Mucosa of stomach (tissue), 1 donor: Measurements from ENCODE around the gene TSPAN14.

Experiments
- H3K27me3 ChIP-seq: one replicate; pipeline ENCODE4 v1.7.0; 2013; ENCODE audit warnings: mild to moderate bottlenecking, low read length; ENCODE audit not compliant: control insufficient read depth, insufficient read depth
- H3K36me3 ChIP-seq: one replicate; pipeline ENCODE4 v1.7.0; 2013; ENCODE audit warnings: low read length; ENCODE audit not compliant: control insufficient read depth, insufficient read depth
- H3K4me1 ChIP-seq: one replicate; pipeline ENCODE4 v1.7.0; 2013; ENCODE audit warnings: mild to moderate bottlenecking, low read length; ENCODE audit not compliant: control insufficient read depth, insufficient read depth
- H3K4me3 ChIP-seq: one replicate; pipeline ENCODE4 v1.7.0; 2013; ENCODE audit warnings: low read length
- H3K9ac ChIP-seq: one replicate; pipeline ENCODE4 v1.7.0; 2013; ENCODE audit warnings: mild to moderate bottlenecking, low read length, moderate library complexity
- H3K9me3 ChIP-seq: one replicate; pipeline ENCODE4 v1.7.0; 2013; ENCODE audit warnings: mild to moderate bottlenecking, low read length, moderate library complexity; ENCODE audit not compliant: control insufficient read depth
- donor health status: Pancreatic carcinoma.

TSPAN14 gene

GRCh38 chr10:80461208-80462183 lies 7.4 kb downstream of the TSPAN14 start:
- no peaks in the 10 kb centered on the region for H3K36me3 ChIP-seq
- no peaks in the 10 kb centered on the region for H3K9me3 ChIP-seq
- peaks cover 88% of the 10 kb centered on the region for H3K4me1 ChIP-seq
- peak overlapping the region; percentile 42 for H3K9ac ChIP-seq
- no peak overlapping the region for H3K4me3 ChIP-seq
- H3K27me3 ChIP-seq: no peaks in the 10 kb centered on the region

DNA sequence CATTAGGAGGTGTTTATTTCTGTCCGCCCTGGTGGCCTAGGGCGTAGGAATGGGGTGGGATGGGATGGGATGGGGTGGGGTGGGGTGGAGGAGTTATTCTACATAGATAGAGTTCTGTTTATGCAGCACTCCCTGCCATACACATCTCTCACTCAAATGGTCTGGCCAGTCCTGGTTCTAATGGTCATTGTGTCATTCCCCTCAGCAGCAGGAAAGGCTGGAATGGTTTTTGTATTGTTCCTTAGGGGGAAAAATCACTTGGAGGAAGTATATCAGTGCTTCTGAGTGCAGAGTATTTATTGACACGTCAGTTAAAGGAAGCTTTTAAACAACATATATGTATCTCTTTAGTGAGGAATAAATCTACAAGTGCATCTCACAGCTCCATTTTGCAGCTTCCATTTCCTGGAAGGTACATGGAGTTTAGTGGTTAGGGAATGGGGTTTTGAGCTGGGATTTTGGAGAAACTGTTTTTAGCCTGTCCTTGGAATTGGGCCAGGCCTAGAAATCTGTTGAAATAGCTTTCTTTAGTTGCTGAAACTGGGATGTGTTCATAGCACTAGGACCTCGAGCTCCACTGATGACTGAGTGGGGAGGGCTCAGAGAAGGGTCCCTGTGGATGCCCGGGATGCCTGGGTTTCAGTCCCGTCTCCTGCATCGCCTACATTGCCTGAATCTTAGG lies 8.3 kb downstream of the TSPAN14 start:
- no peak overlapping the region for H3K4me3 ChIP-seq
- H3K4me1 ChIP-seq: peaks cover 84% of the 10 kb centered on the region
- no peak overlapping the region for H3K9ac ChIP-seq
- no peaks in the 10 kb centered on the region for H3K9me3 ChIP-seq
- H3K27me3 ChIP-seq: no peaks in the 10 kb centered on the region
- H3K36me3 ChIP-seq: no peaks in the 10 kb centered on the region

DNA sequence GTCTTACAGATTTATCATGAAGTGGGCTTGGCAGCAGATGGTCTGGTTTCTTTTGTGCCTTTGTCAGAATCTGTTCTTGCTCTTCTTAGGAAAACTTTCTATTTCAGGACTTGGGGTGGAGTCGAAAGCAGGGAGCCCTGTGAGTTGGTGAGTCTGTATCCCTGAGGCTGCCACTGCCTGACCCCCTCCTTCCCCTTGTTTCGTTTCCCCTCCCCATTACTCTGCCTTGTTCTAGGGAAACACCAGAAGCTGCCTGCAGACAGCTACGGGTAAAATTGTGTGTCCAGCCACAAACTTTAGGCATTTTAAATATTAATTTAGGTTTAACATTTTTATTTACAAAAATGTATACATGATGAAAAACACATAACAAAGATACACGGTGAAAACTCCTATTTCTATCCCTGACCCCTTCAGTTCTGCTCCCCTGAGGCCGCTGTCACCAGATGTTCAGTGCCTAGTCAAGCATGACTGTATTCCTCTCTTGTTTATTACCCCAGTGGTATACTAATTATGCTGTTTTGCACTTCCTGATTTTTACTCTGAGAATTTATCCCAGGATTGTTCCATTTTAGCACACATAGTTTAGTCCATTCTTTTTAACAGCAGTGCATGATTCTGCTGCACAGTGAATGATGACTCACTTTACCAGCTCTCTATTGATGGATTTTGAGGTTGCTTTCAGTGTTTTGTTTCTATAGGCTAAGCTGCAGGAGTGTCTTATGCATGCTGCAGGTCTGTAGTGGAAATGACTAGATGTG lies 9.1 kb downstream of the TSPAN14 start:
- Histone ChIP-seq H3K27me3 (no peaks in the 10 kb centered on the region), H3K9me3 (no peaks in the 10 kb centered on the region), H3K4me3 (no peak overlapping the region), H3K36me3 (no peaks in the 10 kb centered on the region), H3K4me1 (peaks cover 84% of the 10 kb centered on the region), H3K9ac (no peak overlapping the region)

DNA sequence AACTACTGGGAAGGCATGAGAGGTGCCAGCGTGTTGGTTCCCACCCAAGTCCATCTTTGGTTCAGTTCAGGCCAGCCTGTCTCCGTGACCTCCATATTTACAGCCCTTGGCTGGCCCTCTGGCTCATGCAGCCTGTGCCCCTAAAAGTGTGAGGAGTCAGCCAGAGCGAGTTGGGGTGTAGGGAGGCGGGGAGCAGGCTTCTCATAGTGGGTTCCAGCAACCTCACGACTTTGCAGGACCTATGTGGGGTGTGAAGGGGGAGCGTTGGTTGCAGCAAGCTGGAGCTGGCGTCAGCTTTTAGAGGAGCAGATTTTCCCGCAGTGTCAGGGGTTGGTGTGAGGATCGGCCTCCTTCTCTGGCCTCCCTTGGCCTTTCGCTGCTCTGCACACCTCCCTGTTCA lies 9.8 kb downstream of the TSPAN14 start:
- H3K9me3 ChIP-seq: no peaks in the 10 kb centered on the region
- no peak overlapping the region for H3K9ac ChIP-seq
- H3K27me3 ChIP-seq: no peaks in the 10 kb centered on the region
- no peaks in the 10 kb centered on the region for H3K36me3 ChIP-seq
- no peak overlapping the region for H3K4me3 ChIP-seq
- H3K4me1 ChIP-seq: peaks cover 82% of the 10 kb centered on the region

GRCh38 chr10:80464557-80465450 lies 10.7 kb downstream of the TSPAN14 start:
- no peaks in the 10 kb centered on the region for H3K36me3 ChIP-seq
- no peaks in the 10 kb centered on the region for H3K27me3 ChIP-seq
- H3K4me1 ChIP-seq: peaks cover 73% of the 10 kb centered on the region
- H3K9ac ChIP-seq: peak overlapping the region; percentile 45
- H3K9me3 ChIP-seq: no peaks in the 10 kb centered on the region
- H3K4me3 ChIP-seq: no peak overlapping the region

- Histone ChIP-seq H3K4me1 (peaks cover 66% of the 10 kb centered on the region), H3K36me3 (no peaks in the 10 kb centered on the region), H3K27me3 (no peaks in the 10 kb centered on the region), H3K9me3 (no peaks in the 10 kb centered on the region), H3K4me3 (no peak overlapping the region), H3K9ac (peak overlapping the region; percentile 45)
These were observed 11.3 kb downstream of the TSPAN14 start for GRCh38 chr10:80465451-80465835.

GRCh38 chr10:80465839-80466590 lies 11.9 kb downstream of the TSPAN14 start:
- Histone ChIP-seq H3K9me3 (no peaks in the 10 kb centered on the region), H3K36me3 (no peaks in the 10 kb centered on the region), H3K9ac (no peak overlapping the region), H3K4me3 (no peak overlapping the region), H3K4me1 (peaks cover 65% of the 10 kb centered on the region), H3K27me3 (no peaks in the 10 kb centered on the region)

DNA sequence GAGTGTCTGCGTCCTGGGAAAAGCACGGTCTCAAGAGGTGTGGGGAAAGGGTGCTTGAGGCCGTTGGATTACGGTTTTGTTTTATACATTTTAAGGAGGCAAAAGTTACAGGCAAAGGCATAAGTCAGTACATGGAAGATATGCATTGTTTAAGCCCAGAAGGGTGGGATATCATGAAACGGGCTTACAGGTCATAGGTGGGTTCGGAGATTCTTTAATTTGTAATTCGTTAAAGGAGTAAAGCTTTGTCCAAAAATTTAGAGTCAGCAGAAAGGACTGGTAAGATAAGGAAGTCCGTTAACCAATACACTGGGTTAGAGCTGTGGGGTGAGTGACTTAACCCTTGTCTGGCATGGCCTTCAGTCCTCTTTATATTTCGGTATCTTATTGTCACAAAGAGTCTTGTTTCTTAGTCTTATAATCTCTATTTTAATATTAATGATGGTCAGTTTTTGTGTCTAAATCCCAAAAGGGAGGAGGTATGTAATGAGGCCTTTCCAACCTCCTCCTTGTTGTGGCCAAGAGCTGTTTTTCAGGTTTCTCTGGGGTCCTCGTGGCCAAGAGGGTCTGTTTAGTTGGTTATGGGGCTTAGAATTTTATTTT lies 12.7 kb downstream of the TSPAN14 start:
- H3K36me3 ChIP-seq: no peaks in the 10 kb centered on the region
- no peak overlapping the region for H3K4me3 ChIP-seq
- no peaks in the 10 kb centered on the region for H3K27me3 ChIP-seq
- peaks cover 64% of the 10 kb centered on the region for H3K4me1 ChIP-seq
- no peak overlapping the region for H3K9ac ChIP-seq
- no peaks in the 10 kb centered on the region for H3K9me3 ChIP-seq

DNA sequence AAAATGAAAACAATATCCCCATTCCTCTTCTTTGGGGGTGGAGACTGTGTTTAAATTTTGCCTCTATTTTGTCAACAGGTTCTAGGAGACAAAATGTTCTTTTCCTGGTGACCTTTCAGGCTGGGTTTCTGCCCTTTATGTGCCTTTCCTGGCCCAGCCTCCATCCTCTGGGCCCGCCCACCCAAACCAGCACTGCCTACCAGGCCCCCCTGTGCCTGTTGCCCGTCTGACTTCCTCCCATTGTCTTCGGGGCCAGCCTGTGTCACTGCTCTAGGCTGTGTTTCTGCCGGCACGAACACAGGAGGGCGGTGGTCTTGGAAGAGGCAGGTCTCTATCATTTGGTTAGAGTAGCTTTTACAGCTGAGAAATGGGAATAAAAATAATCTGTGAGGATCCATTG lies 13.9 kb downstream of the TSPAN14 start:
- H3K4me3 ChIP-seq: no peak overlapping the region
- H3K9me3 ChIP-seq: no peaks in the 10 kb centered on the region
- no peaks in the 10 kb centered on the region for H3K36me3 ChIP-seq
- no peaks in the 10 kb centered on the region for H3K27me3 ChIP-seq
- H3K9ac ChIP-seq: no peak overlapping the region
- peaks cover 55% of the 10 kb centered on the region for H3K4me1 ChIP-seq

GRCh38 chr10:80468806-80469421 lies 14.8 kb downstream of the TSPAN14 start:
- Histone ChIP-seq H3K36me3 (no peaks in the 10 kb centered on the region), H3K9ac (no peak overlapping the region), H3K4me1 (peaks cover 49% of the 10 kb centered on the region), H3K27me3 (no peaks in the 10 kb centered on the region), H3K4me3 (no peak overlapping the region), H3K9me3 (no peaks in the 10 kb centered on the region)
